PC-9 (cell line): ENCODE data around the gene SCN2B. TPM values are rescaled to one million over a fixed set of nuclear protein-coding genes. Genes with fewer than 3 reads are reported as not detected.

ENCODE experiments used
- BruUV-seq: library from RNA; stranded (reverse); fragments of 400-500 nt; replicated peaks from 2 replicates; lab custom pipeline; 2021; lab: Mats Ljungman, UMichigan
- CTCF ChIA-PET: fragments of 300-600 bp; sonication (Branson Sonifier 250); formaldehyde crosslinking; loops from one replicate; lab custom pipeline; 2022; ENCODE audit warnings: antibody characterized with exemption; lab: Charles Lee
- POLR2A ChIA-PET: fragments of 300-600 bp; sonication (Branson Sonifier 250); formaldehyde crosslinking; loops from one replicate; lab custom pipeline; 2022; ENCODE audit warnings: antibody characterized with exemption; ENCODE audit not compliant: unreplicated experiment; lab: Charles Lee
- DNase-seq, 2 experiments: peaks; one replicate each; pipeline versions ENCODE4 v3.0.0 to v3.0.0-alpha.2; 2015 to 2022; ENCODE audit warnings: mixed read lengths in 1 of 2
- H2AFZ ChIP-seq: fragments of 200-600 bp; sonication (generic); 2 replicates; pipeline ENCODE4 v1.8.1; 2017; ENCODE audit warnings: antibody characterized with exemption
- H3F3A ChIP-seq: fragments of 200-600 bp; sonication (generic); 2 replicates; pipeline ENCODE4 v1.8.1; 2017; ENCODE audit warnings: antibody characterized with exemption, mild to moderate bottlenecking, low read depth; ENCODE audit not compliant: insufficient read depth
- H3K27ac ChIP-seq: fragments of 200-600 bp; sonication (generic); 2 replicates; pipeline ENCODE4 v1.6.1; 2016; ENCODE audit warnings: mixed run types
- H3K27me3 ChIP-seq: fragments of 200-600 bp; sonication (generic); 2 replicates; pipeline ENCODE4 v1.6.1; 2016; ENCODE audit warnings: low read depth, mixed run types; ENCODE audit not compliant: insufficient read depth
- H3K36me3 ChIP-seq: fragments of 200-600 bp; sonication (generic); 2 replicates; pipeline ENCODE4 v1.6.1; 2016; ENCODE audit warnings: low read depth, mixed run types
- H3K4me1 ChIP-seq: fragments of 200-600 bp; sonication (generic); replicated peaks from 2 replicates; pipeline ENCODE4 v1.6.1; 2016; ENCODE audit warnings: mixed run types; ENCODE audit not compliant: insufficient read depth
- H3K4me2 ChIP-seq: fragments of 200-600 bp; sonication (generic); 2 replicates; pipeline ENCODE4 v1.6.1; 2017; ENCODE audit warnings: mixed run types
- H3K4me3 ChIP-seq: fragments of 200-600 bp; sonication (generic); 2 replicates; pipeline ENCODE4 v1.6.1; 2016; ENCODE audit warnings: mixed run types
- H3K79me2 ChIP-seq: fragments of 200-600 bp; sonication (generic); 2 replicates; pipeline ENCODE4 v1.6.1; 2017; ENCODE audit warnings: low read depth, mixed run types
- H3K9me2 ChIP-seq: fragments of 200-600 bp; sonication (generic); 2 replicates; pipeline ENCODE4 v1.8.1; 2017; ENCODE audit warnings: mild to moderate bottlenecking; ENCODE audit not compliant: insufficient read depth
- H3K9me3 ChIP-seq: fragments of 200-600 bp; sonication (generic); 2 replicates; pipeline ENCODE4 v1.8.1; 2016; ENCODE audit warnings: low read depth; ENCODE audit not compliant: insufficient read depth
- H4K20me1 ChIP-seq: fragments of 200-600 bp; sonication (generic); 2 replicates; pipeline ENCODE4 v1.8.1; 2017; ENCODE audit not compliant: insufficient read depth
- EZH2 ChIP-seq: fragments of 200-600 bp; sonication (generic); IDR thresholded peaks from 2 replicates; pipeline ENCODE4 v1.8.0; 2017; ENCODE audit warnings: antibody characterized with exemption, low read depth
- intact Hi-C: fragments of 100-400 bp; cut with micrococcal nuclease; formaldehyde crosslinking; loops from one replicate; pipeline ENCODE4 v1.10.0; 2022; ENCODE audit not compliant: unreplicated experiment
- total RNA-seq: library from RNA; stranded (reverse); gene quantifications from 2 replicates; pipeline ENCODE4 v1.2.3, GENCODE V29; 2021
- TF ChIP-seq, protein P1 (sequence below): fragments of 200-600 bp; sonication (generic); conservative IDR thresholded peaks from 2 replicates; pipeline ENCODE4 v1.6.1; 2017; ENCODE audit warnings: mixed run types, antibody characterized with exemption, mild to moderate bottlenecking, moderate library complexity

Gene SCN2B
- total RNA-seq, 1 experiment from 2014 or later: not detected

DNA sequence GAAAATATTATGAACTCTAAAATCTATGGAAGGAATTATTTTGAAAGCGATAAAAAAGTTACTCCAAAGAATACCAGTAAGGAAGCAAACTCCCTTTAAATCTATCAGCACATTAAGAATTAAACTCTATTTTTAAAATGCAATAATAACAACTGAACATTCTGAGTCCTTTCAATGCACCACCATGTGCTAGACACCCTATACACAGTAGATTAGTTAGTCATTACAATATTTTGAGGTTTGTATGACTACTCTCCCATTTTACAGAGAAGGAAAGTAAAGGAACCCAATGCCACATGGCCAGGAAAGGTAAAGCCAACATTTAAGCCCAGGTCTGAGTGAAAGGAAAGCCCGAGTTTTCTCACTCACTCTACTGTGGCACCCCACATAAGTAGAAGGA is 30.6 kb upstream of the SCN2B start:
- no peaks in the 10 kb centered on the region for H4K20me1 ChIP-seq
- CTCF ChIA-PET: no interaction called here
- H3K79me2 ChIP-seq: no peaks in the 10 kb centered on the region
- no peaks in the 10 kb centered on the region for H3K9me3 ChIP-seq
- no TSS peak for BruUV-seq
- H3F3A ChIP-seq: 0 out of 2 replicates have a peak, but pooled peaks cover under 1% of the 10 kb centered on the region
- no peak overlapping the region for H2AFZ ChIP-seq
- no peaks in the 10 kb centered on the region for H3K27me3 ChIP-seq
- peaks cover 6% of the 10 kb centered on the region for H3K4me1 ChIP-seq
- no peak overlapping the region for H3K4me3 ChIP-seq
- H3K4me2 ChIP-seq: no peak overlapping the region
- no peak overlapping the region for H3K27ac ChIP-seq
- 0 out of 2 replicates have a peak, but pooled peaks cover 3% of the 10 kb centered on the region for H3K9me2 ChIP-seq
- TF ChIP-seq EZH2: no peak
- TF ChIP-seq, protein P1, sequence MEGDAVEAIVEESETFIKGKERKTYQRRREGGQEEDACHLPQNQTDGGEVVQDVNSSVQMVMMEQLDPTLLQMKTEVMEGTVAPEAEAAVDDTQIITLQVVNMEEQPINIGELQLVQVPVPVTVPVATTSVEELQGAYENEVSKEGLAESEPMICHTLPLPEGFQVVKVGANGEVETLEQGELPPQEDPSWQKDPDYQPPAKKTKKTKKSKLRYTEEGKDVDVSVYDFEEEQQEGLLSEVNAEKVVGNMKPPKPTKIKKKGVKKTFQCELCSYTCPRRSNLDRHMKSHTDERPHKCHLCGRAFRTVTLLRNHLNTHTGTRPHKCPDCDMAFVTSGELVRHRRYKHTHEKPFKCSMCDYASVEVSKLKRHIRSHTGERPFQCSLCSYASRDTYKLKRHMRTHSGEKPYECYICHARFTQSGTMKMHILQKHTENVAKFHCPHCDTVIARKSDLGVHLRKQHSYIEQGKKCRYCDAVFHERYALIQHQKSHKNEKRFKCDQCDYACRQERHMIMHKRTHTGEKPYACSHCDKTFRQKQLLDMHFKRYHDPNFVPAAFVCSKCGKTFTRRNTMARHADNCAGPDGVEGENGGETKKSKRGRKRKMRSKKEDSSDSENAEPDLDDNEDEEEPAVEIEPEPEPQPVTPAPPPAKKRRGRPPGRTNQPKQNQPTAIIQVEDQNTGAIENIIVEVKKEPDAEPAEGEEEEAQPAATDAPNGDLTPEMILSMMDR: no peak
- DNase-seq: no peak
- POLR2A ChIA-PET: no interaction called here
- intact Hi-C loops: no loop called here
- H3K36me3 ChIP-seq: no peaks in the 10 kb centered on the region

DNA sequence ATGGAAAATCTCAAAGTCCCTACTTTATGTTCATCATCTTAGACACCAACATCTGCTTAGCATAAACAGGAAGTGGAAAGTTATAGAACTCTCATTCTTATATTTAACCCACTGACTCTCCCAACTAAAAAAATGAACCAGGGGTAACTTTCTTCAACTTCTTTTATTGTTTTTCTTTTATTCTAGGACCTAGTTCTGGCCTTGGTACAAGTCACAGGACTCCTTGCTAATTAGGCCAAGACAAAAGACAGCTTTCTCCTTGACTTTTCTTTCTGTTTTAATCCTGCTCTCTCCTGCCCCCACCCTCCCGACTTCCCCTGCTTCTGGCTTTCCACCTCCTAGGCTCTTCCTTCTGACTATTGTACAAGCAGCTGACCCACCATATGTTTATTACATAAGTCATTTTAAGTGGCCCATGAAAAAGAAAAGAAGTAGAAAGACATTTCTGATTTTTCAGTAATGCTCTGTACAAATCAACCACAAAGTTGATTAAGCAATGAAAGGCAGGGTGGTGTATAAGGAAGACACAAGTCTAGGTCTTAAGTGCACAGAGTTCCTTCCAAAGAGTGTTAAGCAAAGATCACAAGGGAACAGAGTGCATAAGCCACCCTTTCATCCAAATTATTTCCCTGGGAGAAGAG is 30.1 kb upstream of the SCN2B start:
- Histone ChIP-seq H3K4me1 (peaks cover under 1% of the 10 kb centered on the region), H2AFZ (no peak overlapping the region), H3K4me2 (no peak overlapping the region), H3K4me3 (no peak overlapping the region), H3K27ac (no peak overlapping the region), H3F3A (no peaks in the 10 kb centered on the region), H3K79me2 (no peaks in the 10 kb centered on the region), H4K20me1 (no peaks in the 10 kb centered on the region), H3K9me2 (0 out of 2 replicates have a peak, but pooled peaks cover 3% of the 10 kb centered on the region), H3K9me3 (no peaks in the 10 kb centered on the region), H3K36me3 (no peaks in the 10 kb centered on the region), H3K27me3 (no peaks in the 10 kb centered on the region)
- no peak for TF ChIP-seq EZH2
- DNase-seq: no peak
- POLR2A ChIA-PET: no interaction called here
- CTCF ChIA-PET: no interaction called here
- BruUV-seq: no TSS peak
- intact Hi-C loops: no loop called here

DNA sequence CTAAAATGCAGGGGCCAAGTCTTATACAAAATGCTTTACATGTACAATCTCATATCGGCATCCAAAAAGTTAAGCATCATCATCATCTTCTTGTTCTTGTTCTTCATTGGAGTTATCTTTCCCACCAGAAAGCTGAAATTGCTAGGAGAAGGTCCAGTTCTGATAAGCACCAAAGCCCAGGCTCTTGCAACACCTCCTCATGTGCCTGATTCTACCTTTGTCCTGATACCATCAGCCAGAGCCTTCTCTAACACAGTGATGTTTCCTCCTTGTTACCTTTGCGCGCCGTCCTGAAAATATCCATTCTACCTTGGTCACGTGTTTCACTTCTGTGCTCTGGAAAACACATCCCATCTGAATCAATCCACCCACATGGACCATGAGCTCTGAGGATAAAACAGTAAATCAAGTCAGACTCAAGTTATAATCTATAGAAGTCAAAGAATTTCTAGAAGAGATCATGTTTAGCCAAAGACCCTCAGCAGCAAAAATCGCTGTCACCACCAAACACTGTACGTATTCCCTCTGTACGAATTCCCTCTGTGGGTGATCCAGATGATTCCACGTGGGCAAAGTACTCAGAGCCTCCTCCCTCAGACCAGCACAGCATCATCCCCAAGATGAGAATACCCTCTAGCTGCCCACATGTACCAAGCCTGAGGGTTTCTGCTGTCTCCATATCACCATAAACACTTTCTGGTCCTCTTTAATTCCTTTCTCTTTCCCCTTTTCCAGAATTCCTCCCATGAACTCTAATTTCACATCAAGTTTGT is 29.4 kb upstream of the SCN2B start:
- no peaks in the 10 kb centered on the region for H3K27me3 ChIP-seq
- BruUV-seq: no TSS peak

More for the DNA sequence above, 29.4 kb upstream of the SCN2B start:
- Histone ChIP-seq H3K79me2 (no peaks in the 10 kb centered on the region), H3K9me3 (no peaks in the 10 kb centered on the region), H3F3A (no peaks in the 10 kb centered on the region), H3K4me2 (no peak overlapping the region), H2AFZ (no peak overlapping the region), H3K9me2 (0 out of 2 replicates have a peak, but pooled peaks cover 3% of the 10 kb centered on the region), H3K27ac (no peak overlapping the region), H3K4me3 (no peak overlapping the region), H3K36me3 (no peaks in the 10 kb centered on the region), H4K20me1 (no peaks in the 10 kb centered on the region), H3K4me1 (no peaks in the 10 kb centered on the region)
- DNase-seq: no peak
- CTCF ChIA-PET: no interaction called here
- intact Hi-C loops: no loop called here
- TF ChIP-seq, protein P1: no peak
- no peak for TF ChIP-seq EZH2
- POLR2A ChIA-PET: no interaction called here
